Pons (tissue), 1 donor: Measurements from ENCODE around the gene SNTG2.
"Not testable (repeated sequence)": the region's sequence is repeated elsewhere in the genome, so short reads cannot be mapped to it uniquely, and the experiment has no call there.

Experiments
- DNase-seq: peaks from one replicate; pipeline ENCODE4 v3.0.0-alpha.2; 2016; ENCODE audit warnings: low spot score

SNTG2 gene

GRCh38 chr2:1099418-1099817 lies 148.8 kb downstream of the SNTG2 start:
- no peak for DNase-seq

GRCh38 chr2:1101011-1101782 lies 150.5 kb downstream of the SNTG2 start:
- DNase-seq, result no peak

GRCh38 chr2:1101982-1102590 lies 151.4 kb downstream of the SNTG2 start:
- DNase-seq, result no peak

- no peak for DNase-seq
These were observed 153.7 kb downstream of the SNTG2 start for GRCh38 chr2:1104364-1104763.

GRCh38 chr2:1106344-1106743 lies 155.7 kb downstream of the SNTG2 start:
- DNase-seq, result not testable (repeated sequence)

- DNase-seq, result no peak
These were observed 165.3 kb downstream of the SNTG2 start for GRCh38 chr2:1115843-1116539.

GRCh38 chr2:1117569-1117968 lies 166.9 kb downstream of the SNTG2 start:
- DNase-seq, result no peak

GRCh38 chr2:1125217-1125616 lies 174.6 kb downstream of the SNTG2 start:
- DNase-seq, result no peak

GRCh38 chr2:1125633-1126370 lies 175.2 kb downstream of the SNTG2 start:
- DNase-seq, result no peak

GRCh38 chr2:1129982-1130381 lies 179.3 kb downstream of the SNTG2 start:
- DNase-seq, result no peak

GRCh38 chr2:1130922-1131321 lies 180.3 kb downstream of the SNTG2 start:
- DNase-seq, result no peak

- no peak for DNase-seq
These were observed 181.8 kb downstream of the SNTG2 start for GRCh38 chr2:1132328-1132969.

- DNase-seq, result not testable (repeated sequence)
These were observed 183.2 kb downstream of the SNTG2 start for GRCh38 chr2:1133896-1134295.

- DNase-seq, result no peak
These were observed 184.0 kb downstream of the SNTG2 start for GRCh38 chr2:1134629-1135028.

GRCh38 chr2:1136067-1136466 lies 185.4 kb downstream of the SNTG2 start:
- DNase-seq, result no peak

- no peak for DNase-seq
These were observed 186.2 kb downstream of the SNTG2 start for GRCh38 chr2:1136846-1137245.

- no peak for DNase-seq
These were observed 186.6 kb downstream of the SNTG2 start for GRCh38 chr2:1137264-1137663.

- no peak for DNase-seq
These were observed 187.3 kb downstream of the SNTG2 start for GRCh38 chr2:1137913-1138391.

- DNase-seq, result no peak
These were observed 189.8 kb downstream of the SNTG2 start for GRCh38 chr2:1140389-1141003.

- no peak for DNase-seq
These were observed 190.4 kb downstream of the SNTG2 start for GRCh38 chr2:1141079-1141478.

- no peak for DNase-seq
These were observed 192.5 kb downstream of the SNTG2 start for GRCh38 chr2:1143129-1143528.
